Body of pancreas (tissue), 4 donors: ENCODE data around the gene CALML3.

Experiments
- CTCF ChIP-seq, 7 experiments: fragments of 450-650 bp in 4 of 7; fragments of 200-600 bp in 3 of 7; sonication (generic) in 3 of 7; IDR thresholded peaks; one replicate each; pipeline ENCODE4 v1.5.1; 2016 to 2019; ENCODE audit warnings: antibody characterized with exemption in 7 of 7
- POLR2A ChIP-seq, 3 donors: fragments of 450-650 bp; IDR thresholded peaks; one replicate each; pipeline ENCODE4 v1.6.1; 2016; ENCODE audit warnings: antibody characterized with exemption in 3 of 3, mild to moderate bottlenecking in 2 of 3

- TF ChIP-seq CTCF (IDR thresholded peaks at IDR 0.05) (no peak), POLR2A (IDR thresholded peaks at IDR 0.05) (no peak)
Observed at GRCh38 chr10:5485948-5486852, 38.6 kb upstream of the CALML3 start.
